Stimulated activated CD4-positive, alpha-beta T cell treated with anti-CD3 and anti-CD28 coated beads, Interleukin-12 subunit alpha, Interleukin-12 subunit beta, amount 100 ng/mL, for 24 hours (primary cell): Measurements from ENCODE around the gene RAB3B.
"Not testable (repeated sequence)": the region's sequence is repeated elsewhere in the genome, so short reads cannot be mapped to it uniquely, and the experiment has no call there.

Experiments
- DNase-seq, 2 experiments: peaks; one replicate each; pipeline ENCODE4 v3.0.0-alpha.2; 2020; ENCODE audit warnings: low read depth in 2 of 2

Gene RAB3B, protein sequence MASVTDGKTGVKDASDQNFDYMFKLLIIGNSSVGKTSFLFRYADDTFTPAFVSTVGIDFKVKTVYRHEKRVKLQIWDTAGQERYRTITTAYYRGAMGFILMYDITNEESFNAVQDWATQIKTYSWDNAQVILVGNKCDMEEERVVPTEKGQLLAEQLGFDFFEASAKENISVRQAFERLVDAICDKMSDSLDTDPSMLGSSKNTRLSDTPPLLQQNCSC

DNA sequence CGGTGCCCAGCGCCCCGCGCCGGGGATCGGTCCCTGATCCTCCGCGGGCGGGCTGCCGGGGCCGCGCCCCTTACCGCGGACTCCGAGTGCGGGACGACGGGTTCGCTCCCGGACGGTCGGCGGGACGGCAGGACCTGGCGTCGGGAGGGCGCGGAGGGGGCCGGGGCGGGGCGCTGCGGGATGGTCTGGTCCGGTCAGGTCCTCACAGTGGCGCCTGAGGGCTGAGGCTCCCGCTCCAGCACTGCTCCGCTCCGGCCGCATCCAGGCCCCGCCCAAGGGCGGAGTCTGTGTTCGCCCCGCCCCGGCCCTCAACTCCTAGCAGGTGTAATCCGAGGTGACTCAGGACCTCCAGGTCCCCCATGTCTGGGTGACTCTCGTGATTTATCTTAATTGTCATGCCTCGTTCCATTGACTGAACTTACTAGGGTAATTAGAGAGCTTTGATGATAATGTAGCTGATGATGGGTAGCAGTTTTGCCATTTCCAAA lies at the start of gene RAB3B:
Gene RAB3B (minus strand): TSS at position 223 of the 488 bp plus-strand sequence. CDS start 13,583 bp downstream, outside the sequence.
- DNase-seq, result peak; percentile 63 to 78

DNA sequence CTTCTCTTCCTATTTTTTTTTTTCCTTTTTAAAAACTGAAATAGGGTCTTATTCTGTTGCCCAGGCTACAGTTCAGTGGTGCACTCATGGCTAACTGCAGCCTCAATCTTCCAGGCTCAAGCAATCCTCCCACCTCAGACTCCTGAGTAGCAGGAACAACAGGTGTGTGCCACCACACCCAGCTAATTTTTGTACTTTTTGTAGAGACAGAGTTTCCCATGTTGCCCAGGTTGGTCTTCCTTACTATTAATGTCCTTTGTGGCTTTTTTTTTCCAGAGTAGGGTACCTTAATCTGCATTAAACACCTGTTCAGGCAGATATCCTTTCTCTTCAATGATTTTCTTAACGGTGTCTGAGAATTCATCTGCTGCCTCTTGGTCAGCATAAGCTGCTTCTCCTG lies 47.4 kb upstream of the RAB3B start:
- DNase-seq, result no peak

DNA sequence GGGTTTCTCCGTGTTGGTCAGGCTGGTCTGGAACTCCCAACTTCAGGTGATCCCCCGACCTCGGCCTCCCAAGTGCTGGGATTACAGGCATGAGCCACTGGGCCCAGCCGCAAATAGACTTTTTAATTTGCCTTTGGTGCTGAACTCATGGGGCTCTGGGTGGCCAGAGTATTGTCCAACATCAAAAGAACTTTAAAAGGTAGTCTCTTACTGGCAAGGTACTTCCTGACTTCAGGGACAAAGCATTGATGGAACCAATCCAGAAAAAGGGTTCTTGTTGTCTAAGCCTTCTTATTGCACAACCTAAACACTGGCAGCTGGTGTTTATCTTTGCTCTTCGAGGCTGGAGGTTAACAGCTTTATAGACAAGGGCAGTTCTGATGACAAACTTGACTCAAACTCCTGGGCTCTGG lies 46.9 kb upstream of the RAB3B start:
- no peak for DNase-seq

DNA sequence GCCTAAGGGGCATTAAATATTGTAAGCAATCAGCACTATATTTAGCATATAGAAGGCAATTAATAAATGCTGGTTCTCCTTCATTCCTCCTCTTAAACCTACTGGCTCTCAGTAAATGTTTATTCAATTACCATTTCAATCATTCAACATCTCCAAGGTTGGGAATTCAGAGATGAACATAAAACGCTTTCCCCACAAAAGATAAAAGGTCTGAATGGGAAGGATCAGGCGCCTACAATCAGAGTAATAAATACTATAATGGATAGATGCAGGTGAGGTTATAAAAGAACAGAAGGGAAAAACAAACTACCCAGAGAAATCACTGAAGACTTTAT lies 43.5 kb upstream of the RAB3B start:
- no peak for DNase-seq

DNA sequence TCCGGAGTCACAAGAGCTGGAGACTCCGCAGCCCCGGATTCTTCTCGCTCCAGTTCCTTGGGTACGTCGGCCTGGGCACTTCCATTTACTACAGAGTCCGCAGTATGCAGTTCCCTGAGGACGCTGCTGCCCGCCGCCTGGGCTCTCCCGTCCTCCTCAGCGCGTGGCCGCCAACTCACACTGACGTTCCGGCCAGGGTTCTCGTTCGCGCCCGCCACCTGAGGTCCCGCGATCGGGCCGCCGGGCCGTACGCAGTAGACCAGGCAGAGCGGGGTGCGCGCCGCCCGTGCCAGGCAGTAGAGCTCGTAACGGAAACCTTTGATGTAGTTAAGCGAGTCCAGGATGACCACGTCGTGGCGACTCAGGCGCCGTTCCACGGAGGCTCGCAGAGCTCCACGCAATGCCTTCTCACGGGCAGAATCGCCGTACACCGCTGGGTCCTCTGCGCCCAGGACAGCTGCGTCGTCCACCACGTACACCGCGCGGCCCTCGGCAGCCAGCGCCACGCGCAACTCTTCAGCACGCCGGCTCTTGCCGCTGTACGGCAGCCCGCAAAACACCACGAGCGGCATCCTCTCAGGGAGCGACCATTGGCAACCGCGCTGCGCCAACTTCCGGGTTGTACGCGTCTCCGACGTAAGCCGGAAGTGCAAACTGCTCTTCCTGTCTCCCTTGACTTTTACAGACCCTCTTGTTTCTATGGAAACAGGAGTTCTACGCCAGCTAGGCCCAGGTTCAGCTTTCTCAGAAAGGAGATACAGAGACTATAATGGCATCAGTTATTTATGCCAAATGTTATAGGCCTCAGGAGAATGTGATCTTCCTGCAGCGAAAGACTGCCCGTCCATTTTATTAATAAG lies 42.9 kb upstream of the RAB3B start, which contains the start of gene KTI12:
Gene KTI12 (minus strand): TSS at position 621 of the 860 bp plus-strand sequence. CDS start 49 bp downstream, at position 572.
- DNase-seq, result peak; percentile 72 to 78

DNA sequence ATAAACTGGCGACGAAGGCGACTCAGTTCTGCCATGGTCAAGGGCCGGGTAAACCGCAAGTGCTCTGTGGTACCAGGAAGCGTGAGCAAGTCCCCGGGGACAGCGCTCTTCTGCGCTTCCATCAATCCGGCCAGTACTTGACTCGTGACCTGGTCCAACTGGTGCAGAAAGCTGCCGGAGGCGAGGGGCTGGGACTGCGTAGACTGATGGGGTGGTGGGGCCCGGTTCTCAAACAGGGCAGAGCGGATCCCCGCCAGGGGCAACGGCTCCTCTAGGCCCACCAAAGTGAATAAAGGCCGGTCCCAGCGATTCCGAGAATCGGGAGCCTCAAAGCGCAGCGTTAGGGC lies 42.3 kb upstream of the RAB3B start:
- DNase-seq, result peak in 1 of 2 experiments; percentile 5

DNA sequence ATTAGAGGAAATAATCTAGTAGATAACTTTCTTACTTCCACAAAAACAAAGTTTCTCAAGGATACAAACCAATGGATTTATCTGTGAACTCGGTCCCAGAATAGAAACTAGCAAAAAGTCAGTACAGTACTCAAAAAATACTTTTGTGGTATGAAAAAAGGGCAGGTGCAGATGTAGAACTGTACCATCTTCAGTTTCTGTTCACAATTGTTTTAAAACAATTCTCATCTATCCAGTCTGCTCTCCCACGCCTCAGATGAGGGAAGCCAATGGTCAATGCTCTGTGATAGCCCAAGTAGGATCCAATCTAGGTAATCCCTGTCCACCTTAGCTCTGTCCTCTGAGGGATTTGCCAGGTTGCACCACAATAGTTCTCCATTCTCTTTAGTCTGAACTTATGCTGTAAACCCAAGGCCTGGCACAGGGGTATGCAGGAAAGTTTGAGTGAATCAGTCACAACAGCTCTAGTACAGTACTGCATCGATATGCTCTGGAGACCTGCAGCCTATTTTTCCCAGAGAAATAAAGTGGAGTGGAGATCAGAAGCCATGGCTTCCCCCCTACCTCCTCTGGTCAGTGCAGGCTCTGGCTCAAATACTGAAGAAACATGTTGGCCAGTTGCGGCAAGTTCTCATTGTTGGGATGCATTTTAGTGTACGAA lies 41.8 kb upstream of the RAB3B start:
- DNase-seq, result no peak

DNA sequence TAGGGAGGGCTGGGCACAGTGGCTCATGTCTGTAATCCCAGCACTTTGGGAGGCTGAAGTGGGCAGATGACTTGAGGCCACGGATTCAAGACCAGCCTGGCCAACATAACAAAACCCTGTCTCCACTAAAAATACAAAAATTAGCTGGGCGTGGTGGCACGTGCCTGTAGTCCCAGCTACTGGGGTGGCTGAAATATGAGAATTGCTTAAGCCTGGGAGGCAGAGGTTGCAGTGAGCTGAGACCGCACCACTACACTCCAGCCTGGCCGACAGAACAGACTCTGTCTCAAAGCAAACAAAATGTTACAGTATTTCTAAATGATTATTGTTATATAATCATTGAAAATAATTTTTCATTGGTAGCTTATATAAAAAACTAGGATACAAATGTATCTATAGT lies 38.3 kb upstream of the RAB3B start:
- DNase-seq, result not testable (repeated sequence)

DNA sequence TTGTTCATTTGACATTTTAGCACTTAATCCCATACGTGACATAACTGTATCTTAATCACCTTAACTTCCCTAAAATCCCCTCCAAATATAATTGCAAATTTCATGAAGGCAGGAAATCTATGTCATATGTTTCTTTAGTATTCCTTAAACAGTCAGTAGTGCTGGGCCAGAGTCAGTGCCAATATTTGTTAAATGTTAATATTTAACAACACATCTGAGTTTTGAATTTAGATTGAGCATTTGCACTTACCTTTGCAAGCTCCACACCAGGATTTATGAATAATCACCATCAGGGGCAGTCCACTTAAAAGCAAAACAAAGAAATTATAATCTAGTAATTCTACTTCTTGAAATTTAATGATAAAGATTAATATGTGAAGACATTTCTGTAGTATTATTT lies 37.8 kb upstream of the RAB3B start:
- no peak for DNase-seq

DNA sequence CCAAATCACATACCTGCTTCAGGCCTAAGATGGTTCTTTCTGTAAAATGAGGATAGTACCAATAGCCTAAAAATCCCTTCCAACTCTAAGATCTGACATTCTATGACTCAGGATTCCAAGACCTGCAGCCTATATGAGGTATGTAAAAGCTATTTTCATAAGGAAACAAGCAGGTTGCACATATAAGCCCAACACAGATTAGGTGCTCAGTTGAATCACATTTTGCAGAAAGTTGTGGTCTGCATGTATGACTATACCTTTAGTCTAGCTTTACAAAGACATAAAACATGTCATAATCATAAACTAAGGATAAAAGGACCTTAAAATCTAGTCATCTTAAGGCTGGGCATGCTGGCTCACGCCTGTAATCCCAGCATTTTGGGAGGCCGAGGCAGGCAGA lies 35.8 kb upstream of the RAB3B start:
- DNase-seq, result no peak

DNA sequence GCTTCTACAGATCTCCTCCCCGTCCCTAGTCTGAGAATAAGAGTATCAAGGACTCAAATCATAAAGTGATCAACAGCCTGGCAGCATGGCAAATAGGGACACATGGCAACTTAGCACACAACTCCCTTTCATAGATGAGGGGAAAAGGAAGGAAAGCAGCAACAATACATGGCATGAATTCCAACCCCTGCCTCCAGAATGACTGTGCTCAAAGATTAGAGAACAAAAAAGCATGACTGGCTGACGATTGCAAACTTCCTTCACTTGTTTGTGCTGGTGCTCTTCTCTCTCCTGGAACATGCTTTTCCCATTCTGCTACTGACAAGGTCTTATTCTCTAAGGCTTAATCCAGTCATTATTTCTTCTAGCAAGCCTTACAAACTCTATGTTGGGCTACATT lies 31.6 kb upstream of the RAB3B start:
- no peak for DNase-seq

DNA sequence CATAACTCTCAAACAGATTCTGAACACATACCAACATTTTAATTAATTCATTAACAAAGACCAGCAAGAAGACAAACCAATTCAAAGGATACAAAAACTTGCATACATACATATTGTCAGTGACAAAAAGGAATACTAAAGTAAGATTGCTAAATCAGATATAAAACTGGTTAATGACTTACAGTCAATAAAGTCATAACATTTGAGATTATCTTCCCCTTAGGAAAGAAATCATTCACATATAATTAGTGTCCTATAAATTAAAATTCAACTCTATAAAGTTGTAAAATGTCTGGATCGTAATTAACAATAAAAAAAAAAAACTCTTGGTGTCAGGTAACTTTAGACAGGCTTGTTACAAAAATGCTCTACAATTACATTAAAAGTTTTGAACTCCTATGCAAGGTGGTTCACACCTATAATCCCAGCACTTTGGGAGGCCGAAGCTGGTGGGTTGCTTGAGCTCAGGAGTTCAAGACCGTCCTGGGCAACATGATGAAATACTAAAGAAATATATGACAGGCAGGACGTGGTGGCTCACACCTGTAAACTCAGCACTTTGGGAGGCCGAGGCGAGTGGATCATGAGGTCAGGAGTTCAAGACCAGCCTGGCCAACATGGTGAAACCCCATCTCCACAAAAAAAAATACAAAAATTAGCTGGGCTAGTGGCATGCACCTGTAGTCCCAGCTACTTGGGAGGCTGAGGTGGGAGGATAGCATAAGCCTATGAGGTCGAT lies 17.7 kb upstream of the RAB3B start:
- no peak for DNase-seq

DNA sequence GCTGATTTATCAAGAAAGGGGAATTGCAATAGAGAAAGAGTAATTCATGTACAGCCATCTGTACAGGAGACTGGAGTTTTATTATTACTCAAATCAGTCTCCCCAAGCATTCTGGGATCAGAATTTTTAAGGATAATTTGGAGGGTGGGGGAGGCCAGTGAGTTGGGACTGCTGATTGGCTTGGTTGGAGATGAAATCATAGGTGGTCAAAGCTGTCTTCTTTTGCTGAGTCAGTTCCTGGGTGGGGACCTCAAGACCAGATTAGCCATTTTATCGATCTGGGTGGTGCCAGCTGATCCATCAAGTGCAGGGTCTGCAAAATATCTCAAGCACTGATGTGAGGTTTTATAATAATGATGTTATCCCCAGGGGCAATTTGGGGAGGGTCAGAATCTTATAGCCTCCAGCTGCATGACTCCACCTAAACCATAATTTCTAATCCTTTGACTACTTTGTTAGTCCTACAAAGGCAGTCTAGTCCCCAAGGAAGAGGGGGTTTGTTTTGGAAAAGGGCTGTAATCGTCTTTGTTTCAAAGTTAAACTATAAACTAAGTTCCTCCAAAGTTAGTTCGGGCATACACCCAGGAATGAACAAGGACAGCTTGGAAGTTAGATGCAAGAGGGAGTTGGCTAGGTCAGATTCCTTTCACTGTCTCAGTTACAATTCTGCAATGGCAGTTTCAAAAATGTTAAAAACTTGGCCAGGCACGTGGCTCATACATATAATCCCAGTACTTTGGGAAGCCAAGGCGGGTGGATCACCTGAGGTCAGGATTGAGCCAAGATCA lies 16.9 kb upstream of the RAB3B start:
- no peak for DNase-seq

DNA sequence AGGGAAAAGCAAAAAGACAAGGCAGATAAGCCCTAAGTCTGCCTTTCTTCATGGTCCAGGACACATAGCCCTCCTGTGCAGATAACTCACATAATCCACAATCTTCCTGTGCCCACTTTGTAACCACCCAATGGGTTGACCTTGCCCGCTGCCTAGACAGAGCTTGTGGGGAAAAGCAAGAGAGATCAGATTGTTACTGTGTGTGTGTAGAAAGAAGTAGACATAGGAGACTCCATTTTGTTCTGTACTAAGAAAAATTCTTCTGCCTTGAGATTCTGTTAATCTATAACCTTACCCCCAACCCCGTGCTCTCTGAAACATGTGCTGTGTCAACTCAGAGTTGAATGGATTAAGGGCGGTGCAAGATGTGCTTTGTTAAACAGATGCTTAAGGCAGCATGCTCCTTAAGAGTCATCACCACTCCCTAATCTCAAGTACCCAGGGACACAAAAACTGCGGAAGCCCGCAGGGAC lies 15.6 kb upstream of the RAB3B start:
- DNase-seq, result not testable (repeated sequence)

DNA sequence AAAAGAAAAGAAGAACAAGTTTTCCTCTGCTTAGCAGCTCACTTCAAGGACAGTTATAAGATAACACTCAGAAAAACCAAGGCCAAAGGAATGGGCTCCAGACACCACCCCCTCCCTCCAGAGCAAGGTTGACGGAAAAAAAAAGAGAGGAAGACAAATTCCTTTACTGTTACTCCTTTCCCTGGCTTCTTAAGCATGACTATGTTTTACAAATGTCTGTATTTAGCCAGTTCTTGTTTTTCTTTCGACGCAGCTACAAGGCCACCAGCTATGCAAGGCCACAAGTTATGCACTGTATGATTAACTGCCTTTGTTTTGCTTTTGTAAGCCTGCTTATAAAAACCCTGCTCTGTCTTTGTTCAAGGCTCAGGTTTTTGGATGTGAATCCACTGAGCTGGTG lies 15.0 kb upstream of the RAB3B start:
- DNase-seq, result not testable (repeated sequence)

DNA sequence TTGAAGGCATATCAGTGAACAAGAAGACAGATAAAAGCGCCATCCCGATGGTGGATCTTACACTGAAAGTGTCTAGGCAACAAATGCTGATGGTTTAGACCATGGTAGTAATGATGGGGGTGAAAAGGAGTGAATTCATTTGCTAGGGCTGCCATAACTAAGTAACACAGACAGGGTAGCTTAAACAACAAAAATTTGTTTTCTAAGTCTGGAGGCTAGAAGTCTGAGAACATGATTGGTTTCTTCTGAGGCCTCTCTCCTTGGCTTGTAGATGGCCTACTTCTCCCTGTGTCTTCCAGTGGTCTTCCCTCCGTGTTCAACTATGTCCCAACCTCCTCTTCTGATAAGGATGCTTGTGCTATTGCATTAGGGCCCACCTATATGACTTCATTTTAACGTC lies 13.4 kb upstream of the RAB3B start:
- DNase-seq, result no peak

DNA sequence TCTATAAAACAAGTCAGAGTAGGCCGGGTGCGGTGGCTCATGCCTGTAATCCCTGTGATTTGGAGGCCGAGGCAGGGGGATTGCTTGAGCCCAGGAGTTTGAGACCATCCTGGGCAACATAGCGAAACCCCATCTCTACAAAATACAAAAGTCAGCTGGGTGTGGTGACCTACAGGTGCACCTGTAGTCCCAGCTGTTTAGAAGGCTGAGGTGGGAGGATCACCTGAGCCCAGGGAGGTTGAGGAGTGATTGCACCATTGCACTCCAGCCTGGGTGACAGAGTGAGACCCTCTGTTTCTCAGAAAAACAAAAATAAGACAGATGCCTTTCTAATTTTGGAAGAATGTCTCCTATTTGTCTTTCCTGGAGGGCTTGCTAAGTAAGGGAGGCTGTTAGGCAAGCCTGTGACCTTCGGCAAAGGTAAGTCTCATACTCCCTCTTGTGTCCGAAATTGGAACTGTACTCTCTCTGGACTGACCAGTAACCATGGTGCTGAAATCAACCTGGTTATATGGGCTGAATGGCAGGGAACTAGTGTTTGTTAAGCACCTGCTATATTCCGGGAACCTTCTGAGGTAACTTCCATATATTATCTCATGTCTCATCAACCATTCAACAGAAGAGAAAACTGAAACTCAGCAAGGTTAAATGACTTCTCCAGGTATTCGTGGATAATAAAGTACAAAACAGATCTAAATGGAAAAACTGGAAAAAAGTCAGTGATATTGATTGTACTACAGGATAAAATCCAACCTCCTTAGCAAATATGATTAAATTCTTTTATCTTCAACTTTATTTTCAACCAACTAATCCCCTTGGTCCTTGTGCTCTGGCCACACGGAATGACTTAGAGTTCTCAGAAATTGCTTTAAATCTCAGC lies 11.8 kb upstream of the RAB3B start:
- no peak for DNase-seq

DNA sequence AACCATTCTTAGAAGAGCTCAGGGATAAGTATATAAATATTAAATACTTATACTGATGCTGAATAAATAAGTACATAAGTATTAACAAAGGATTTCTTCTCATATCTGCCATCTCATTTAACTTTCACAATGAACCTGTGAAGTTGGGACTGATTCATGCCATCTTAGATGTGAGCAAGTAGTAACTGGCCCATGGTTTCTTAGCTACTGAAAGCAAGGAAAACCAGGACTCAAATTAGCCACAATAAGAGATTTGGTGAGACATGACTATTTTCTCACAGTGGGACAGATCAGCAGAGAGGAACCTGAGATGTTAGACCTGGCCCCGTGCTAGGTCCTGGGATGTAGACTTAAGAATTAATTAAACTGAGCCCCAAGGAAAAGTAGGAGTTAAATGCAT lies 8.2 kb upstream of the RAB3B start:
- no peak for DNase-seq

DNA sequence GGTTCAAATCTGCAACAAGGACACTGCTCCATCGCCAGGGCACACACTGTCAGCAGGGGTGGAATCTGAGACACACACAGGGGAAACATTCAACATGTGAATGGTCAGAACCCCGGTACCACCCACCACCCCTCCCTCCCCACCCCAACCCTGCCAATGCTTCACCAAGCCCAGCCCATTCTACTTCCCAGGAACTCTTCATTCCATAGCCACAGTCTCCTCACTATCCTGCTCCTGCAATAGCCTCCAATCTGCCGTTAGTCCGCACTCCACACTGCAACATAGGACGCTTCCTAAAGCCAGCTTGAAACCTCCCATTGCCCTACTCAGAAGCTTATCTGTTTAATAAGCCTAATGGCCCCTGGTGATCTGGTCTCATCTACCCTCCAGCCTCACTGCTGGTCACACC lies 7.5 kb upstream of the RAB3B start:
- DNase-seq, result no peak
